GM21447 (cell line): Measurements from ENCODE around the gene MAS1L.
"Not testable (repeated sequence)": the region's sequence is repeated elsewhere in the genome, so short reads cannot be mapped to it uniquely, and the experiment has no call there.

Experiments used
- ATAC-seq: cut with Tn5 transposase; IDR thresholded peaks from one replicate; pipeline ENCODE4 v1.9.1; 2021; ENCODE audit not compliant: unreplicated experiment

Gene MAS1L

DNA sequence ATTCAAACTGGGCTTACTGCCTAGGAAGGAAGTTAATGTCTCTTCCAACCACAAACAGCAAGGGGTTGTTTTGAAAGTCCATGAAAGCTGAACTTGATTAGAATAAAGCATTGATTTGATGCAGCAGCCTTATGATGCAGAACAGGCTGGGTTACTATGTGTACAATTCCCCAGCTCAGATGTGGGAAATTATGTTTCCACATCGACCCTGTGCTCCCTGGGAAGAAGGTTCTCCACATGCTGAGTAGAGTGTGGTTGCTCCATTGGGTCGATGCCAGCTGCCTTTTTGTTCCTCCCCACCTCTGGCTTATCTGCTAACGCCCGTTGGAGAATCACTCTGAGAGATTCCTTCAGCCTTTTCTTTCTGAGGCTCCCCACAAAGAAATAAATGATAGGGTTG is 1.2 kb downstream of the MAS1L start:
- ATAC-seq, result no peak

DNA sequence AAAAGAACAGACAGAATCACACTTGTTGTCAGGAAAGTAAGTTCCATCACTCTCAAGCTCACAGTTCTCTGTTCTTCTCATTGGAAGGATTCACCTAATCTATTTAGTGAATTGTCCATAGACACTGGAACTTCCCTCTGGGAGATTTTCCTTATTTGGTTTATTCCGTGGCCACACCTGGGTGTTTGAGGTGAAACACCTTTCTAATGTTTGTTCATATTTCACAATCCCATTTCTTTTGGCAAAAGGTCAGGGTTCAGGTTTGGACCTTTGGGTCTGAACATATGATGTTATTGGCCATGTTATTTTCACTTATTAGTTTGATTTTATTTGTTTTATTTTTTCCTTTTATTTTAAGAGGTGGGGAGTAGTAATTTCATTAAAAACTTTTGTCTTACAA is 4.0 kb downstream of the MAS1L start:
- no peak for ATAC-seq

DNA sequence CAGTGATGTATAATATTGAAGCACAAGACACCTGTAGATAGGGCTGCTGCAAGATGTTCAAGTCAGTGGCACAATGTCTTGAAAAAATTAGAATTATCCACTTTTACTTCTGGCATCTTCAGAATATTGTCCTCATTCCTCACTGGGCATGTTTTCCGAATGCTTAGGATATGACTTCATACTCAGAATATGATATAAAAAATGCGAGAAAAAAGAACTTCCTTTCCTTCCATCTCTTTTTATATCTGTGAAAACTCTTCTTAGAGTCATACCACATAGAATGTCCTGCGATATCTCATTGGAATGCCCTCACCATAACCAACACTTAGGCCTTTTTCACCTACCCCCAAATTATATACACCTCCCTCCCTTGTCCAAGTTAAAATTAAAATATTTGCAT is 4.6 kb downstream of the MAS1L start:
- no peak for ATAC-seq

DNA sequence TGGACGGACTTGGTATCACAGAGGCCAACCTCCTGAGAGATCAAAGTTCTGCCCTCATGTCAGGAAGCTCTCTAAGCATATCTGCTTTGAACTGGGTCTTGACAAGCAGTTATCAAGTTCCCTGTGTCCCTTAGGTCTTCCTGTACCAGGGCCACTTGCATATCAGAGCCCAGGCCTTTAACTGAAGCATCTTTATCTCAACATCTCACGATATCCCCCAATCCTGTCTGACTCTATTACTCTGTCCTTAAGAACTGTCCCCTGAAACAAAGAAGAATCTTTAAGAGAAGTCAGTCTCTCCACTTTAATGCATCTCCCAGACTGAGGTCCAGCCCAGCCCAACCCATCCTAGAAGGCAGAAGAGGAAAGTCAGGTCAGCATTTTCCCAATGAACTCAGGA is 8.2 kb downstream of the MAS1L start:
- ATAC-seq, result no peak

DNA sequence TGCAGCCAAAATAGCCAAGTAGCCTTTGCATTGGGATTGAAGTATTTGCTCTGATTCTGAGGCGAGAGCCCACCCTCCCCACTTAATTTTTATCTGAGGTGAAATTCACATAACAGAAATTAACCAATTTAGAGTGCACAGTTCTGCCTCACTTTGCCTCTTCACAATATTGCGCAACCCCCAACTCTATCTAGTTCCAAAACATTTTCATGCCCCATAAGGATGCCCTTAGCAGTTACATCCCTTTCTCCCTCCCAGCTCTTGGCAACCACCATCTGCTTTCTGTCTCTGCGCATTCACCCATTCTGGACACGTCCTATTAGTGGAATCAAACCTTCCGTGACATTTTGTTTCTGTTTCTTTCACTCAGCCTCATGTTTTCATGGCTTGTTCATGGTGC is 9.0 kb downstream of the MAS1L start:
- no peak for ATAC-seq

DNA sequence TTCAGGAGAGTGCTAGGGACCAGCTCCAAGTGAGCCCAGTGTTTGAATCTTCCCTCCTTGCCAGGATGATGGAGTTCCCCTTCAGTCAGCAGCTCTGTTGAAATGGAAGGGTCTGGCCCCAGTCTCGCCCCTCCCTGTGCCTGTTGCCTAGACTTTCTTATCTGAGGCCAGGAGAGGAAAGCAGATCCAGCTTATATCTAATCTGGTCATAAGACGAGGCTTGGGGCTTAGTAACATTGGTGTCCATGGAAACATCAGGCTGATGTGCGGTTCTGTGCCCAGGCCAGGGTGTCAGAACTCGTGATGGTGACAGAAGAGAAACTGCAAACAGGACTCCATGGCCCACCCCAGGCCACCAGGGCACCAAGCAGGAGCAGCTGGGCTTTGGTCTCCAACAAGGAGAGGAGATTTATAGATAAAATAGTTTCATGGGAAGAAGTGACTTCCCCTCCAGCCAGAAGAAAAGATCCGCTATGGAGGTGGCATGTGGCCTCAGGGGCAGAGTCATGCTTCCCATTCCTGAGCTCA is 9.8 kb downstream of the MAS1L start:
- ATAC-seq, result no peak

DNA sequence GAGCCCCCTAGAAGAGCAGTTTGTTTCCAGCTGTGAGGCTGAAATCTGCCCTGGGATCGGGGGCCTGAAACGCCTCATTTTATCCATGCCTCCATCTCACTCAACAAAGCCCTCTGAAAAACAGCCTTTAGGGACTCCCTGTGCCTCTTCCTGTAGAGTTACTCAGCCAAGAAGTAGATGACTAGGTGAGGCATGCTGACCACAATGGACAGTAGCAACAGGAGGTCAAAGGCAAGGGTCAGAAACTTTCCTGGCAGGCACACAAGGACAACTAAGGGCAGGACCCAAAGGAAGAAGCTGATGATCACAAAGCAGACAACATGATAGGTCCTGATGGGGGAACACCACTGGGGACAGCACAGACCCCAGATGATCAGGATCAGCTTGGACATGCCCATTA is 12.8 kb downstream of the MAS1L start:
- ATAC-seq, result no peak

DNA sequence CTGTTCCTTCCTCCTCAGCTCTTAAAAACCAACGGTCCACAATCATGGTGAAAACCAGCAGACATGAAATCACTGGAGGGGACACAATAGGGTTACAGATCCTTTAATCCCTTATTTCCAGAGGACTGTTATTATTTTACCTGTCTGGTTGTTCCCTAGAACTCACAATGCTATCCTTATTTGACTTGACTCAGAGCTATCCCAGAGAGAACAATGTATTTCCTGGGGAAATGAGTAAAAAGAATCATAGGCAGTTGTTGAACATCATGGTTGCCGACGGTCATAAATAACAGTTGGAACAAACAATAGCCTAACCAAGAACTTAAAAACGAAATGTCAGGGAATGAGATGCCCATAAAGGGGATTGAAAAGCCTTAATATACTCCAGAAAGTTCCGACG is 21.5 kb downstream of the MAS1L start:
- ATAC-seq, result no peak

DNA sequence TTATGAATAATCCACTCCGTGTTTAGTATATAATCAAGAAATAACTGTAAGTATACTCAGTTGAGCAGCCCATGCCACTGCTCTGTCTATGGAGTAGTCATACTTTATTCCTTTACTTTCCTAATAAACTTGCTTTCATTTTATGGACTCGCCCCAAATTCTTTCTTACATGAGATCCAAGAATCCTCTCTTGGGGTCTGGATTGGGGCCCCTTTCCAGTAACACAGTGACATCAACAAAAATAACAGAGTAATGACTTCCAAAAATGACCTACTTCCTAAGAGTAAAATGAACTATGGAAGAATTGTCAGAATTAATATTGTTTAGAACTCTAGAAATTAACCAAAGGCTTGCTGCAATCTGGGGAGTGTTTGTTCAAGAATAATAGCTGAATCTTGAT is 22.0 kb downstream of the MAS1L start:
- no peak for ATAC-seq

DNA sequence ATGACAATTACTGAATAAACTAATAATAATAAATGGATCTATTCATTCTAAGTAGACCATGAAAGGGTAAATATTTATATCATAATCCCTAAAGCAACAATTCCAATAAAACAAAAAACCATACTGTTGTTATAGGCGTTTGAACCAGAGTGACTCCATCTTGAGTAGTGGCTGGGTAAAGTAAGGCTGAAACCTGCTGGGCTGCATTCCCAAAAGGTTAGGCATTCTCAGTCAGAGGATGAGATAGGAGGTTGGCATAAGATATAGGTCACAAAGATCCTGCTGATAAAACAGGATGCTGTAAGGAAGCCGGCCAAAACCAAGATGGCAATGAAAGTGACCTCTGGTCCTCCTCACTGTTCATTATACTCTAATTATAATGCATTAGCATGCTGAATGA is 22.5 kb downstream of the MAS1L start:
- ATAC-seq, result no peak

DNA sequence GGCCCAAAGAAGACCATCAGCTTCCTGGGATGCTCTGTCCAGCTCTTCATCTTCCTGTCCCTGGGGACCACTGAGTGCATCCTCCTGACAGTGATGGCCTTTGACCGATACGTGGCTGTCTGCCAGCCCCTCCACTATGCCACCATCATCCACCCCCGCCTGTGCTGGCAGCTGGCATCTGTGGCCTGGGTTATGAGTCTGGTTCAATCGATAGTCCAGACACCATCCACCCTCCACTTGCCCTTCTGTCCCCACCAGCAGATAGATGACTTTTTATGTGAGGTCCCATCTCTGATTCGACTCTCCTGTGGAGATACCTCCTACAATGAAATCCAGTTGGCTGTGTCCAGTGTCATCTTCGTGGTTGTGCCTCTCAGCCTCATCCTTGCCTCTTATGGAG is 25.7 kb downstream of the MAS1L start:
- ATAC-seq, result no peak

DNA sequence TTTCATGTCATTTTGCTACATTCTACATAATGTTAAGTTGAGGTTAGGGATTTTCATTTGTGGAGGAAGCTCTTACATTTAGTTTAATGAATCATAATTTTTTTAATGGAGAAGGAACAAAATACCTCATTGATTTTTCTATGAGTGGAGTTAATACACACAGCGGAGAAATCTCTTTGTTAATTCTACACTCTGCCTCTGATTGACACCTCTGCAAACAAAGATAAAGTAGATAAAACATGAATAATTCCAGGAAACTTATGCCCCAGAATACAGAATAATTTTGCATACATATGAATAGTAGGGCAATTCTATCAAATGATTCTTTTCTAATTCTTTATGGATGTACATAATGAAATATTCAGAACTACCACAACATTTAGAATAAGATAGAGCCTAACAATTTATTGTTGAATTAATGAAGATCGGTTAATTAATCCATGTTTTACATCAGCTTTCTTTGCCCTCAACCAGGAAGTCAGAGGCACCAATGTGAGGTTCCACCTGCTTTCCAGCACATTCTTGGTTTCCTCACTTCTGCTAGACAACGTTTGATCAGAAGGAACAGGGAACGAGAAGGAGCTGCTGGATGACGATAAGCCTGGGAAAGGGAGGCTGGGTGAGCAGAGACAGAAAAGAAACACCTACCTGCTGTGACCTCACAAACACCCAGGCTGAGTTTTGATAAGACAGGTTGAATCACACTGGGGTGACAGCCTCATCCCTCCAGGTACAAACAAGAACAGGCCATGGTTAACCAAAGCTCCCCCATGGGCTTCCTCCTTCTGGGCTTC is 26.5 kb downstream of the MAS1L start:
- ATAC-seq, result no peak

DNA sequence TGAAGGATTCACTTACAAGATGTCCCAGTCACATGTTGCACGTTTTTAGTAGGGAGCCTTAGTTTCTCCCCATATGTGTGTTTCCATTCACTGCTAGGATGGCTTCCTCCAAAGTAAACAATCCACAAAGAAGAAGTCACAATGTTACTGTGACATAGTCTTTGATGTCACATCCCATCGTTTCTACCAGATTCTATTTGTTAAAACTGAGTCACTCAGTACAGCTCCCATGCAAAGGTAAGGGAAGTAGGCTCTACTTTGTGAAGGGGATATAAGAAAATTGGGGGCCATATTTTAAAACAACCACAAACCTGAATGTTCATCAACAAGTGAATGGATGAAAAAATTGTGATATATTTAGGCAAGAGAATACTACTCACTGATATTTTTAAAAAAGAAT is 30.8 kb downstream of the MAS1L start, which contains the start of the genes OR11A1 and OR2H1:
OR11A1 (minus strand) TSS at position 101 of the 400 bp plus-strand sequence. CDS start 29,430 bp downstream, outside the sequence.
OR2H1 (plus strand) TSS at position 185 of the 400 bp plus-strand sequence. CDS start 4,615 bp downstream, outside the sequence.
- ATAC-seq, result no peak

DNA sequence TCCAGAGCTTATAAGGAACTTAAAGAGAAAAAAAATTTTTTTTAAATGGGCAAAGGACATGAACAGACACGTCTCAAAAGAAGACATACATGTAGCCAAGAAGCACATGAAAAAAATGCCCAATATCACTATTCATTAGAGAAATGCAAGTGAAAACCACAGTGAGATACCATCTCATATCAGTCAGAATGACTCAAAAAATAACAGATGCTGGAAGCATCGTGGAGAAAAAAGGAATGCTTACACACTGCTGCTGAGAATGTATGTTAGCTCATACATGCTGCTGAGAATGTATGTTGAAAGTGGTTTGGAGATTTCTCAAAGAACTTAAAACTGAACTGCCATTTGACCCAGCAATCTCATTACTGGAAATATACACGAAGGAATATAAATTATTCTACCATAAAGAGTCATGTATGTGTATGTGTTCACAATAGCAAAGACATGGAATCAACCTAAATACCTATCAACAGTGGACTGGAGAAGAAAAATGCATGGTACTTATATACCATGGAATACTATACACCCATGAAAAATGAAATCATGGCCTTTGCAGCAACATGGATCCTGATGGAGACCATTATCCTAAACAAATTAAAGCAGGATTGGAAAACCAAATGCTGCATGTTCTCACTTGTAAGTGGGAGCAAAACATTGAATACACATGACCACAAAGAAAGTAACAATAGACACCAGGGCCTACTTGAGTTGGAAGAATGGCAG is 36.1 kb downstream of the MAS1L start:
- no peak for ATAC-seq

DNA sequence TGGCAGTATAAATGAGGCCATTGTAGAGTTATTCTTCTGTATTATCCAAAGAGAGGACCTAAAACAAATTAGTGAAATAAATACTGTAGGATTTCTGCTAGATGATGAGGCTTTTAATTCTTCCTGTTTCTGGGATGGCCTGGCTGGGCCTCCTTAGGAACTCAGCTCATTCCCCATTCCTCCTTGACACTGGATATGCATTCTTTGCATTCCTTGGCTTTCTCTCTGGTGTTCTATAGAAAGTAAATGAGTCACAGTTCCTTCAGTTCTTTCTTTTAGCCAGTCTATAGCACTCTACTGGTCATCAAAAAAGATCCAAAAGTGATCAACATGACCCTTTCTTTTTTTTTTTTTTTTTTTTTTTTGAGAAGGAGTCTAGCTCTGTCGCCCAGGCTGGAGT is 40.1 kb downstream of the MAS1L start:
- ATAC-seq, result no peak

DNA sequence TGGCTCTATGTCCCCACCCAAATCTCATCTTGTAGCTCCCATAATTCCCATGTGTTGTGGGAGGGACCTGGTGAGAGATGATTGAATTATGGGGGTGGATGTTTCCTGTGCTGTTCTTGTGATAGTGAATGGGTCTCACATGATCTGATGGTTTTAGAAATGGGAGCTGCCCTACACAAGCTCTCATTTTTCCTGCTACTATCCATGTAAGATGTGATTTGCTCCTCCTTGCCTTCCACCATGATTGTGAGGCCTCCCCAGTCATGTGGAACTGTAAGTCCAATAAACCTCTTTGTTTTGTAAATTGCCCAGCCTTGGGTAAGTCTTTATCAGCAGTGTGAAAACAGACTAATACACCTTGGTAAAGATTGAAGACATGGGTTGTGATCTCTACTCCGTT is 43.7 kb downstream of the MAS1L start:
- ATAC-seq, result not testable (repeated sequence)

DNA sequence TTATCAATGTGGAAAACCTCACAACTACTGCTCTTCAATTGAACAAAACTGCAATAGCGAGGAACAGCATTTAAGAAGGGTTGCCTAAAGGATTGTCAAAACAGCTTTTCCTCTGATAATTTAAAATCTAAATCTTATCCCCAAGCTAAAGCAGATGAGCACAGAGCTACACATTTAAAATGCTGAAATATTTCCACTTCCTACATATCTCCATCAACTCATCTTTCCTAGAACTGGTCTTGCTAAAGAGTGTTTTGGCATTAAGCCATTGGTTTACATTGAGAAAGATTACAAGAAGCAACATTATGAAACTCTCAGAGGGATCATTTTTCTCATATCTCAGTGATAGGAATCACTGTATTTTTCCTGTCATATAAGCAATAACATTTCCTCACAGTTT is 45.0 kb downstream of the MAS1L start:
- no peak for ATAC-seq

DNA sequence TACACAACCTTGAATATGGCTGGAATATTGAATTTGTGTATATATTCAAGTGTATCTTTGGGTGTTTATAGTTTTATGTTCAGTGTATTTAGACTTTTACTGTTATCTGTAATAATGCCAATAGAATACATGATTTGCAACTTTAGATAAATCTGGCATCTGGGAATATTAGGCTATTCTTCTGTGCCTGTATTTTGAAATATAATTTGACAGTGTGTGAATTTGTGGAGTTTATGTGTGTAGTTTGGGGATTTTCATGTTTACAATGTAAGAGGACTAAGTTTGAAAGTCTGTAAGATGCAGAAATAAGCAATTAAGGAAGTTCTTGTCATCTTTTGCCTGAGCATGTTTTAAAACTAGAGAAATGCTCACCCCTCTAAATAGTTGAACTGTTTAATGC is 48.8 kb downstream of the MAS1L start, which contains the start of gene OR10C1:
OR10C1 (plus strand) TSS at position 301 of the 400 bp plus-strand sequence. CDS start 710 bp downstream, outside the sequence.
- ATAC-seq, result no peak

DNA sequence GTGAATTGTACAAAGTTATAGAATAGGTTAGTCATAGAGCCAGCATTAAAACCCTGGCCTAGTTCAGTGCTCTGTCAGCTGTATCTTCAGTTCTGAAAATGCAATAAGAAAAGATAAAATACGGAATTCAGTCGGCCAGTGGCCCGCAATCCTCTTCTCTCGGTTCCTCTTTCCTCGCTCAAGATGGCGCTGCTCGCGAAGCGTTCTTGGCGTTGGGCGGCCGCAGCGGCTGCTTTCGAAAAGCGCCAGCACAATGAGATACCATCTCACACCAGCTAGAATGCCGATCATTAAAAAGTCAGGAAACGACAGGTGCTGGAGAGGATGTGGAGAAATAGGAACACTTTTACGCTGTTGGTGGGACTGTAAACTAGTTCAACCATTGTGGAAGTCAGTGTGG is 51.0 kb downstream of the MAS1L start:
- not testable (repeated sequence) for ATAC-seq
